SK-N-SH (cell line): ENCODE measurements around the gene STOML1.

Experiments
- EZH2phosphoT487 ChIP-seq: fragments of 200-600 bp; sonication (generic); IDR thresholded peaks from 2 replicates; pipeline ENCODE4 v1.6.1; 2017; ENCODE audit warnings: low read depth, mixed run types, mild to moderate bottlenecking, antibody characterized with exemption, moderate library complexity, borderline replicate concordance
- RCOR1 ChIP-seq: fragments of 150-350 bp; IDR thresholded peaks from 2 replicates; pipeline ENCODE4 v1.6.1; 2017; ENCODE audit warnings: antibody characterized with exemption, low read length
- TEAD4 ChIP-seq: IDR thresholded peaks from 2 replicates; pipeline ENCODE4 v1.4.0; 2012; ENCODE audit warnings: mild to moderate bottlenecking, borderline replicate concordance; ENCODE audit not compliant: insufficient read depth
- TF ChIP-seq, protein P1 (sequence below): fragments of 200-600 bp; sonication (generic); IDR thresholded peaks from 2 replicates; pipeline ENCODE4 v1.6.1; 2017; ENCODE audit warnings: antibody characterized with exemption, mild to moderate bottlenecking, moderate library complexity
- TF ChIP-seq, protein P2 (sequence below): IDR thresholded peaks from 2 replicates; pipeline ENCODE4 v1.6.1; 2012; ENCODE audit warnings: mild to moderate bottlenecking, low read depth, low read length, moderate library complexity

DNA sequence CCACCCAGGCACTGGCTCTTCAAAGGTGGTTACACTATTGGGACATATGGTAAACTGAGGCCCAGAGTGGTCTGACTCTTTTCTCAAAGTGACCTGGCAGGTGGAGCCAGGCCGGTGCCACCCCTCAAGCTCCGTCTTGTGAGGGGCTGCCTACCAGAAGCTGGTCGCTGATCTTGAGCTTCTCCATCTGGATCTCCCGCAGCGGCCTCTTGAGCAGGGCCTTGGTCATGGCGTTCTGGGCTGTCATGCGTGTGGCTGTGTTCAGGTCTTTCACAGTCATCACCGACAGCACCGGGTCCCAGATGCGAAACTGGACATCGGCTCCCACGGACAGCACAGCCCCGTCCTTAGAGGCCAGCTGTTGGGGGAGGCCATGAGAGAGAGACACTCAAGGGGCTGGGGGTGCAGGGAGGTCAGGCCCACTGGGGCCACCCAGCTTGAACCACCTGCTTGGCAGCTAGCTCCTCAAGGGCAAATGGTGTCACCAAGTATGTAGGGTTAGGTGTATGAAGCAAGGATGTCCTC is 3.6 kb downstream of the STOML1 start:
- TF ChIP-seq, protein P1, sequence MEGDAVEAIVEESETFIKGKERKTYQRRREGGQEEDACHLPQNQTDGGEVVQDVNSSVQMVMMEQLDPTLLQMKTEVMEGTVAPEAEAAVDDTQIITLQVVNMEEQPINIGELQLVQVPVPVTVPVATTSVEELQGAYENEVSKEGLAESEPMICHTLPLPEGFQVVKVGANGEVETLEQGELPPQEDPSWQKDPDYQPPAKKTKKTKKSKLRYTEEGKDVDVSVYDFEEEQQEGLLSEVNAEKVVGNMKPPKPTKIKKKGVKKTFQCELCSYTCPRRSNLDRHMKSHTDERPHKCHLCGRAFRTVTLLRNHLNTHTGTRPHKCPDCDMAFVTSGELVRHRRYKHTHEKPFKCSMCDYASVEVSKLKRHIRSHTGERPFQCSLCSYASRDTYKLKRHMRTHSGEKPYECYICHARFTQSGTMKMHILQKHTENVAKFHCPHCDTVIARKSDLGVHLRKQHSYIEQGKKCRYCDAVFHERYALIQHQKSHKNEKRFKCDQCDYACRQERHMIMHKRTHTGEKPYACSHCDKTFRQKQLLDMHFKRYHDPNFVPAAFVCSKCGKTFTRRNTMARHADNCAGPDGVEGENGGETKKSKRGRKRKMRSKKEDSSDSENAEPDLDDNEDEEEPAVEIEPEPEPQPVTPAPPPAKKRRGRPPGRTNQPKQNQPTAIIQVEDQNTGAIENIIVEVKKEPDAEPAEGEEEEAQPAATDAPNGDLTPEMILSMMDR, result no peak
- TF ChIP-seq RCOR1 (no peak), EZH2phosphoT487 (no peak), TEAD4 (no peak)
- TF ChIP-seq, protein P2, sequence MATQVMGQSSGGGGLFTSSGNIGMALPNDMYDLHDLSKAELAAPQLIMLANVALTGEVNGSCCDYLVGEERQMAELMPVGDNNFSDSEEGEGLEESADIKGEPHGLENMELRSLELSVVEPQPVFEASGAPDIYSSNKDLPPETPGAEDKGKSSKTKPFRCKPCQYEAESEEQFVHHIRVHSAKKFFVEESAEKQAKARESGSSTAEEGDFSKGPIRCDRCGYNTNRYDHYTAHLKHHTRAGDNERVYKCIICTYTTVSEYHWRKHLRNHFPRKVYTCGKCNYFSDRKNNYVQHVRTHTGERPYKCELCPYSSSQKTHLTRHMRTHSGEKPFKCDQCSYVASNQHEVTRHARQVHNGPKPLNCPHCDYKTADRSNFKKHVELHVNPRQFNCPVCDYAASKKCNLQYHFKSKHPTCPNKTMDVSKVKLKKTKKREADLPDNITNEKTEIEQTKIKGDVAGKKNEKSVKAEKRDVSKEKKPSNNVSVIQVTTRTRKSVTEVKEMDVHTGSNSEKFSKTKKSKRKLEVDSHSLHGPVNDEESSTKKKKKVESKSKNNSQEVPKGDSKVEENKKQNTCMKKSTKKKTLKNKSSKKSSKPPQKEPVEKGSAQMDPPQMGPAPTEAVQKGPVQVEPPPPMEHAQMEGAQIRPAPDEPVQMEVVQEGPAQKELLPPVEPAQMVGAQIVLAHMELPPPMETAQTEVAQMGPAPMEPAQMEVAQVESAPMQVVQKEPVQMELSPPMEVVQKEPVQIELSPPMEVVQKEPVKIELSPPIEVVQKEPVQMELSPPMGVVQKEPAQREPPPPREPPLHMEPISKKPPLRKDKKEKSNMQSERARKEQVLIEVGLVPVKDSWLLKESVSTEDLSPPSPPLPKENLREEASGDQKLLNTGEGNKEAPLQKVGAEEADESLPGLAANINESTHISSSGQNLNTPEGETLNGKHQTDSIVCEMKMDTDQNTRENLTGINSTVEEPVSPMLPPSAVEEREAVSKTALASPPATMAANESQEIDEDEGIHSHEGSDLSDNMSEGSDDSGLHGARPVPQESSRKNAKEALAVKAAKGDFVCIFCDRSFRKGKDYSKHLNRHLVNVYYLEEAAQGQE, result no peak
